K562 (cell line): ENCODE data around the gene NUDT15. TPM values are rescaled to one million over a fixed set of nuclear protein-coding genes. Genes with fewer than 3 reads are reported as not detected.

Experiments
- ATAC-seq: fragments of 200-7000 bp; cut with Tn5 transposase; 3 replicates; pipeline ENCODE4 v1.9.1; 2020; ENCODE audit warnings: moderate library complexity
- BruUV-seq: library from RNA; stranded (reverse); fragments of 400-500 nt; replicated peaks from 2 replicates; lab custom pipeline; 2021; lab: Mats Ljungman, UMichigan
- CTCF ChIA-PET: fragments of 300-600 bp; formaldehyde crosslinking; extraction: SDS; loops from one replicate; lab custom pipeline; 2021; ENCODE audit warnings: low intra/inter-chr PET ratio; lab: Yijun Ruan, JAX
- POLR2A ChIA-PET: fragments of 300-600, 350-650 bp; sonication (Branson Sonifier 250); formaldehyde crosslinking; extraction: SDS; loops from one replicate; lab custom pipeline; 2021; ENCODE audit warnings: antibody characterized with exemption, inconsistent platforms; lab: Yijun Ruan, JAX
- DNase-seq, 4 experiments: peaks; one replicate each; pipeline versions ENCODE4 v3.0.0 to v3.0.0-alpha.2; 2011 to 2018; ENCODE audit warnings: low spot score in 3 of 4, mixed read lengths in 3 of 4; ENCODE audit errors: extremely low read depth in 1 of 4
- FAIRE-seq: peaks from 2 replicates; lab custom pipeline; 2011; peaks lifted over from hg19 to GRCh38; lab: Jason Lieb, UNC
- H2AFZ ChIP-seq: 2 replicates; pipeline ENCODE4 v1.6.0; 2011; ENCODE audit warnings: low read depth, low read length, control low read depth, inconsistent platforms
- H3K27ac ChIP-seq: fragments of 200-600 bp; 3 replicates; pipeline ENCODE4 v1.8.0; 2011; ENCODE audit warnings: low read depth, mild to moderate bottlenecking, control low read depth, inconsistent platforms, low read length, moderate library complexity, mixed read lengths; ENCODE audit errors: extremely low read depth
- H3K27me3 ChIP-seq, 2 experiments: fragments of 300-600 bp in 1 of 2; 2 replicates in 1 of 2; 3 replicates in 1 of 2; pipeline versions ENCODE4 v1.6.0 to v1.8.0; 2011; ENCODE audit warnings: inconsistent platforms in 2 of 2, low read length in 2 of 2, mild to moderate bottlenecking in 1 of 2, mixed read lengths in 1 of 2, moderate library complexity in 1 of 2; ENCODE audit not compliant: control insufficient read depth in 2 of 2, insufficient read depth in 2 of 2
- H3K36me3 ChIP-seq: fragments of 300-600 bp; 3 replicates; pipeline ENCODE4 v1.8.0; 2011; ENCODE audit warnings: mild to moderate bottlenecking, low read length, inconsistent platforms; ENCODE audit not compliant: control insufficient read depth, insufficient read depth
- H3K4me1 ChIP-seq, 2 experiments: fragments of 200-600 bp in 1 of 2; replicated peaks in 1 of 2; 2 replicates in 1 of 2; 3 replicates in 1 of 2; pipeline versions ENCODE4 v1.5.1 to v1.8.0; 2011; ENCODE audit warnings: inconsistent platforms in 2 of 2, low read length in 2 of 2, mild to moderate bottlenecking in 1 of 2, mixed read lengths in 1 of 2, moderate library complexity in 1 of 2; ENCODE audit not compliant: control insufficient read depth in 2 of 2, insufficient read depth in 2 of 2
- H3K4me2 ChIP-seq: 2 replicates; pipeline ENCODE4 v1.6.1; 2011; ENCODE audit warnings: low read length, control low read depth, inconsistent platforms, mixed read lengths; ENCODE audit not compliant: insufficient read depth
- H3K4me3 ChIP-seq: fragments of 200-600 bp; sonication (generic), shearing (Covaris generic); 2 replicates; pipeline ENCODE4 v1.5.1; 2016; ENCODE audit warnings: control low read depth, inconsistent platforms
- H3K79me2 ChIP-seq: fragments of 200-600 bp; 3 replicates; pipeline ENCODE4 v1.8.0; 2011; ENCODE audit warnings: low read length, inconsistent platforms; ENCODE audit not compliant: control insufficient read depth, insufficient read depth
- H3K9ac ChIP-seq, 2 experiments: 2 replicates each; pipeline versions ENCODE4 v1.6.0 to v1.6.1; 2011; ENCODE audit warnings: low read depth in 2 of 2, low read length in 2 of 2, control low read depth in 1 of 2, inconsistent platforms in 1 of 2, mild to moderate bottlenecking in 1 of 2, mixed read lengths in 1 of 2; ENCODE audit not compliant: insufficient read depth in 1 of 2
- H3K9me1 ChIP-seq: one replicate; pipeline ENCODE4 v1.6.0; 2011; ENCODE audit warnings: inconsistent platforms, mild to moderate bottlenecking, low read length, moderate library complexity; ENCODE audit not compliant: control insufficient read depth, insufficient read depth
- H3K9me3 ChIP-seq: replicated peaks from 2 replicates; pipeline ENCODE4 v1.5.1; 2011; ENCODE audit warnings: low read depth, low read length, inconsistent platforms; ENCODE audit not compliant: control insufficient read depth, insufficient read depth
- H4K20me1 ChIP-seq: replicated peaks from 2 replicates; pipeline ENCODE4 v1.6.1; 2011; ENCODE audit warnings: low read length, inconsistent platforms, mixed read lengths; ENCODE audit not compliant: control insufficient read depth, insufficient read depth
- ELF4 ChIP-seq: fragments of 450-650 bp; formaldehyde crosslinking; IDR thresholded peaks from 2 replicates; pipeline ENCODE4 v1.4.0; 2022; ENCODE audit warnings: missing genetic modification characterization
- GMEB1 ChIP-seq: fragments of 250-450 bp; sonication (Bioruptor Pico); IDR thresholded peaks from 2 replicates; pipeline ENCODE4 v1.4.0; 2020; ENCODE audit warnings: mild to moderate bottlenecking
- HNRNPH1 ChIP-seq: fragments of 200-400 bp; formaldehyde crosslinking; optimal IDR thresholded peaks from 2 replicates; pipeline ENCODE3; 2017; ENCODE audit warnings: low read depth, mild to moderate bottlenecking, low read length, moderate library complexity
- NFRKB ChIP-seq: fragments of 450-650 bp; IDR thresholded peaks from 2 replicates; pipeline ENCODE4 v1.6.1; 2016; ENCODE audit warnings: low read depth
- RBM34 ChIP-seq: fragments of 200-400 bp; formaldehyde crosslinking; IDR thresholded peaks from 2 replicates; pipeline ENCODE4 v1.6.1; 2018; ENCODE audit warnings: low read length, borderline replicate concordance; ENCODE audit not compliant: insufficient read depth
- SLC30A9 ChIP-seq: fragments of 250-450 bp; sonication (Bioruptor Pico); IDR thresholded peaks from 2 replicates; pipeline ENCODE4 v1.8.0; 2022; ENCODE audit warnings: mild to moderate bottlenecking, moderate library complexity
- ZNF707 ChIP-seq: fragments of 250-450 bp; sonication (Bioruptor Pico); conservative IDR thresholded peaks from 2 replicates; pipeline ENCODE4 v1.8.0; 2022; ENCODE audit warnings: inconsistent platforms, mild to moderate bottlenecking, moderate library complexity
- WGBS: fragments of 100-300 bp; shearing (Covaris generic); methylation state at CpG from one replicate; pipeline ENCODE4 v1.1.6; 2016; ENCODE audit warnings: low coverage, mixed read lengths; ENCODE audit not compliant: insufficient coverage; ENCODE audit errors: missing lambda C conversion rate; 5-methylcytosine and 5-hydroxymethylcytosine counted together
- in situ Hi-C: fragments of 300-500 bp; cut with MboI; formaldehyde crosslinking; loops from 4 replicates; pipeline ENCODE4 v1.15.0; 2018; ENCODE audit warnings: inconsistent platforms, mixed read lengths
- intact Hi-C: fragments of 100-400 bp; cut with micrococcal nuclease; formaldehyde crosslinking; loops from 2 replicates; pipeline ENCODE4 v1.14.2; 2022
- polyA plus RNA-seq, 8 experiments: library from polyadenylated mRNA; depleted of rRNA in 4 of 8; stranded (reverse) in 5 of 8; unstranded in 3 of 8; fragments of >200 nt; fragmentation: Nextera tagmentation in 2 of 8; fragmentation: Illumina TruSeq in 1 of 8; extraction: Ambion mirVana in 2 of 8; extraction: Trizol in 1 of 8; gene quantifications; 2 replicates each; pipeline versions ENCODE4 v1.2.1 to v1.2.3, GENCODE V29; 2011 to 2014; ENCODE audit warnings: inconsistent platforms in 1 of 8, missing spikeins in 1 of 8
- total RNA-seq, 7 experiments: library from RNA; depleted of rRNA in 6 of 7; stranded (reverse); fragments of >200 nt in 6 of 7; fragmentation: Illumina TruSeq in 2 of 7; extraction: Trizol in 2 of 7; gene quantifications; 2 replicates each; pipeline versions ENCODE4 v1.2.1 to v1.2.3, GENCODE V29; 2011 to 2021; ENCODE audit warnings: low replicate concordance in 1 of 7

NUDT15 gene
- total and polyA plus RNA-seq, 9 of the 15 experiments (the other 6 are each of a cell fraction or from before 2014, with no cell fraction given): 14.2 to 26.9 (median 21.6) TPM

GRCh38 chr13:47991859-47992258 lies 45.7 kb upstream of the NUDT15 start:
- Histone ChIP-seq H4K20me1 (no peaks in the 10 kb centered on the region), H2AFZ (no peak overlapping the region), H3K9ac (no peak overlapping the region), H3K4me3 (no peak overlapping the region), H3K79me2 (peaks cover 11% of the 10 kb centered on the region), H3K36me3 (peaks cover 52% of the 10 kb centered on the region; the same call in 2 of the 3 replicates), H3K4me2 (no peak overlapping the region), H3K4me1 (no peaks in the 10 kb centered on the region), H3K9me3 (no peaks in the 10 kb centered on the region), H3K27ac (no peak overlapping the region), H3K9me1 (no peaks in the 10 kb centered on the region), H3K27me3 (no peaks in the 10 kb centered on the region)
- TF ChIP-seq ZNF707 (CRISPR knock-in tag) (no peak), RBM34 (no peak), SLC30A9 (CRISPR knock-in tag) (no peak), ELF4 (CRISPR knock-in tag) (no peak), HNRNPH1 (no peak), NFRKB (no peak), GMEB1 (CRISPR knock-in tag) (no peak)
- WGBS: 89% methylated on average over 4 of the region's 4 CpGs
- in situ Hi-C loops: no loop called here
- no peak for DNase-seq
- BruUV-seq: no TSS peak
- ChIA-PET CTCF (no interaction called here), POLR2A (no interaction called here)
- intact Hi-C loops: no loop called here
- ATAC-seq: no peak
- FAIRE-seq: no peak
